ENCODE data around the gene SPNS2.

GRCh38 chr17:4576161-4576558 lies 77.5 kb downstream of the SPNS2 start:
- no peak for TF ChIP-seq SMC3 (conservative IDR thresholded peaks at IDR 0.05; ENCODE audit: poor library complexity)
- no peak for TF ChIP-seq RAD21 (conservative IDR thresholded peaks at IDR 0.05)
- TF ChIP-seq CTCF (IDR thresholded peaks at IDR 0.05; ENCODE audit: poor library complexity, severe bottlenecking): no peak
- no peak for TF ChIP-seq EZH2 (IDR thresholded peaks at IDR 0.05; ENCODE audit: borderline replicate concordance, insufficient read depth, low read length, poor library complexity, severe bottlenecking)
- no peak for TF ChIP-seq REST (IDR thresholded peaks at IDR 0.05; ENCODE audit: borderline replicate concordance)
- TF ChIP-seq POLR2AphosphoS5 (IDR thresholded peaks at IDR 0.05): no peak
